OCI-LY7 (cell line): Measurements from ENCODE around the gene SFI1. TPM values are rescaled to one million over a fixed set of nuclear protein-coding genes. Genes with fewer than 3 reads are reported as not detected.
"Not testable (repeated sequence)": the region's sequence is repeated elsewhere in the genome, so short reads cannot be mapped to it uniquely, and the experiment has no call there.

Experiments used
- BruUV-seq: library from RNA; stranded (reverse); fragments of 400-500 nt; replicated peaks from 2 replicates; lab custom pipeline; 2021; lab: Mats Ljungman, UMichigan
- CTCF ChIA-PET: fragments of 300-600 bp; sonication (Branson Sonifier 250); formaldehyde crosslinking; loops from one replicate; lab custom pipeline; 2022; ENCODE audit warnings: antibody characterized with exemption; ENCODE audit not compliant: unreplicated experiment; lab: Charles Lee
- POLR2A ChIA-PET: fragments of 300-600 bp; sonication (Branson Sonifier 250); formaldehyde crosslinking; loops from one replicate; lab custom pipeline; 2022; ENCODE audit warnings: antibody characterized with exemption; lab: Charles Lee
- DNase-seq: peaks from one replicate; pipeline ENCODE4 v3.0.0-alpha.2; 2015; ENCODE audit warnings: low spot score
- H2AFZ ChIP-seq: fragments of 200-600 bp; sonication (generic), shearing (Covaris generic); 2 replicates; pipeline ENCODE4 v1.6.1; 2014; ENCODE audit warnings: mild to moderate bottlenecking, antibody characterized with exemption, low read length, moderate library complexity
- H3K27ac ChIP-seq: fragments of 200-600 bp; sonication (generic); 2 replicates; pipeline ENCODE4 v1.5.1; 2014; ENCODE audit warnings: mixed run types, low read depth, mild to moderate bottlenecking, moderate library complexity, low read length, inconsistent platforms; ENCODE audit not compliant: poor library complexity, severe bottlenecking
- H3K36me3 ChIP-seq: fragments of 200-600 bp; sonication (generic); 2 replicates; pipeline ENCODE4 v1.6.1; 2014; ENCODE audit warnings: mild to moderate bottlenecking, antibody characterized with exemption, low read length, moderate library complexity, mixed read lengths; ENCODE audit not compliant: insufficient read depth
- H3K4me1 ChIP-seq: fragments of 200-600 bp; sonication (generic); 2 replicates; pipeline ENCODE4 v1.5.1; 2014; ENCODE audit warnings: mild to moderate bottlenecking, low read length; ENCODE audit not compliant: insufficient read depth, poor library complexity, severe bottlenecking
- H3K4me2 ChIP-seq: fragments of 200-600 bp; sonication (generic); 2 replicates; pipeline ENCODE4 v1.6.1; 2014; ENCODE audit warnings: mild to moderate bottlenecking, low read length
- H3K4me3 ChIP-seq: fragments of 200-600 bp; sonication (generic); 2 replicates; pipeline ENCODE4 v1.5.1; 2014; ENCODE audit warnings: mild to moderate bottlenecking, low read depth, low read length; ENCODE audit not compliant: poor library complexity, severe bottlenecking
- H3K79me2 ChIP-seq: fragments of 200-600 bp; sonication (generic); 2 replicates; pipeline ENCODE4 v1.6.1; 2016; ENCODE audit warnings: low read depth, mild to moderate bottlenecking, low read length, moderate library complexity, mixed read lengths; ENCODE audit not compliant: insufficient read depth
- H3K9me2 ChIP-seq: fragments of 200-600 bp; sonication (generic); 2 replicates; pipeline ENCODE4 v1.6.1; 2016; ENCODE audit warnings: mild to moderate bottlenecking, low read length, mixed read lengths; ENCODE audit not compliant: insufficient read depth
- H3K9me3 ChIP-seq: fragments of 200-600 bp; sonication (generic); 2 replicates; pipeline ENCODE4 v1.6.1; 2014; ENCODE audit warnings: mild to moderate bottlenecking, mixed run types, low read length, mixed read lengths
- H4K20me1 ChIP-seq: fragments of 200-600 bp; sonication (generic); 2 replicates; pipeline ENCODE4 v1.6.1; 2014; ENCODE audit warnings: mild to moderate bottlenecking, antibody characterized with exemption, low read length, moderate library complexity, mixed read lengths; ENCODE audit not compliant: insufficient read depth
- EZH2phosphoT487 ChIP-seq: fragments of 200-600 bp; sonication (generic); IDR thresholded peaks from 2 replicates; pipeline ENCODE4 v1.6.1; 2018; ENCODE audit warnings: low read depth, borderline replicate concordance, mild to moderate bottlenecking, mixed run types, antibody characterized with exemption, low read length, moderate library complexity, mixed read lengths
- intact Hi-C: fragments of 100-400 bp; cut with micrococcal nuclease; formaldehyde crosslinking; loops from one replicate; pipeline ENCODE4 v1.10.0; 2022; ENCODE audit not compliant: unreplicated experiment
- total RNA-seq, 2 experiments: library from RNA; depleted of rRNA in 1 of 2; stranded (reverse); fragments of >200 nt in 1 of 2; shearing (Covaris generic) in 1 of 2; gene quantifications; 2 replicates each; pipeline ENCODE4 v1.2.3, GENCODE V29; 2014 to 2022
- TF ChIP-seq, protein P1 (sequence below): fragments of 200-600 bp; sonication (generic); conservative IDR thresholded peaks from 2 replicates; pipeline ENCODE4 v1.5.1; 2014; ENCODE audit warnings: mild to moderate bottlenecking, antibody characterized with exemption, low read length, moderate library complexity, mixed read lengths

Gene SFI1
- total RNA-seq, 2 experiments from 2014 or later = 72.6 to 132 TPM

GRCh38 chr22:31654408-31654807, 158.1 kb downstream of the SFI1 start:
- no peak overlapping the region for H3K4me3 ChIP-seq
- intact Hi-C loops = no loop called here
- H3K27ac ChIP-seq = no peak overlapping the region
- POLR2A ChIA-PET = interaction anchor here (0.8 to 1.4 kb wide), 3 partner anchors 8 to 96 kb away, joined by 3 to 5 read pairs (median 3); partner anchors contain the start of genes PISD and PRR14L
- peaks cover 15% of the 10 kb centered on the region for H3K36me3 ChIP-seq
- H3K79me2 ChIP-seq = peaks cover 59% of the 10 kb centered on the region
- H2AFZ ChIP-seq = no peak overlapping the region
- peak overlapping the region; percentile 31 for H3K4me2 ChIP-seq
- BruUV-seq = no TSS peak
- CTCF ChIA-PET = no interaction called here
- peaks cover 38% of the 10 kb centered on the region for H3K4me1 ChIP-seq
- no peaks in the 10 kb centered on the region for H3K9me2 ChIP-seq
- no peaks in the 10 kb centered on the region for H3K9me3 ChIP-seq
- TF ChIP-seq, protein P1, sequence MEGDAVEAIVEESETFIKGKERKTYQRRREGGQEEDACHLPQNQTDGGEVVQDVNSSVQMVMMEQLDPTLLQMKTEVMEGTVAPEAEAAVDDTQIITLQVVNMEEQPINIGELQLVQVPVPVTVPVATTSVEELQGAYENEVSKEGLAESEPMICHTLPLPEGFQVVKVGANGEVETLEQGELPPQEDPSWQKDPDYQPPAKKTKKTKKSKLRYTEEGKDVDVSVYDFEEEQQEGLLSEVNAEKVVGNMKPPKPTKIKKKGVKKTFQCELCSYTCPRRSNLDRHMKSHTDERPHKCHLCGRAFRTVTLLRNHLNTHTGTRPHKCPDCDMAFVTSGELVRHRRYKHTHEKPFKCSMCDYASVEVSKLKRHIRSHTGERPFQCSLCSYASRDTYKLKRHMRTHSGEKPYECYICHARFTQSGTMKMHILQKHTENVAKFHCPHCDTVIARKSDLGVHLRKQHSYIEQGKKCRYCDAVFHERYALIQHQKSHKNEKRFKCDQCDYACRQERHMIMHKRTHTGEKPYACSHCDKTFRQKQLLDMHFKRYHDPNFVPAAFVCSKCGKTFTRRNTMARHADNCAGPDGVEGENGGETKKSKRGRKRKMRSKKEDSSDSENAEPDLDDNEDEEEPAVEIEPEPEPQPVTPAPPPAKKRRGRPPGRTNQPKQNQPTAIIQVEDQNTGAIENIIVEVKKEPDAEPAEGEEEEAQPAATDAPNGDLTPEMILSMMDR = no peak
- no peak for TF ChIP-seq EZH2phosphoT487
- no peak for DNase-seq
- H4K20me1 ChIP-seq = peaks cover 6% of the 10 kb centered on the region; the same call in 1 of the 2 replicates

GRCh38 chr22:31659246-31659645, 162.9 kb downstream of the SFI1 start:
- no peak for TF ChIP-seq EZH2phosphoT487
- TF ChIP-seq, protein P1 = no peak
- peaks cover 23% of the 10 kb centered on the region for H3K4me1 ChIP-seq
- DNase-seq = no peak
- H3K4me3 ChIP-seq = no peak overlapping the region
- H3K27ac ChIP-seq = no peak overlapping the region
- peaks cover 1% of the 10 kb centered on the region; the same call in 1 of the 2 replicates for H4K20me1 ChIP-seq
- no peaks in the 10 kb centered on the region for H3K9me2 ChIP-seq
- no peaks in the 10 kb centered on the region; the same call in 1 of the 2 replicates for H3K36me3 ChIP-seq
- intact Hi-C loops = no loop called here
- no peak overlapping the region for H3K4me2 ChIP-seq
- POLR2A ChIA-PET = no interaction called here
- H2AFZ ChIP-seq = no peak overlapping the region
- CTCF ChIA-PET = no interaction called here
- no peaks in the 10 kb centered on the region for H3K9me3 ChIP-seq
- BruUV-seq = no TSS peak
- H3K79me2 ChIP-seq = peaks cover 51% of the 10 kb centered on the region

DNA sequence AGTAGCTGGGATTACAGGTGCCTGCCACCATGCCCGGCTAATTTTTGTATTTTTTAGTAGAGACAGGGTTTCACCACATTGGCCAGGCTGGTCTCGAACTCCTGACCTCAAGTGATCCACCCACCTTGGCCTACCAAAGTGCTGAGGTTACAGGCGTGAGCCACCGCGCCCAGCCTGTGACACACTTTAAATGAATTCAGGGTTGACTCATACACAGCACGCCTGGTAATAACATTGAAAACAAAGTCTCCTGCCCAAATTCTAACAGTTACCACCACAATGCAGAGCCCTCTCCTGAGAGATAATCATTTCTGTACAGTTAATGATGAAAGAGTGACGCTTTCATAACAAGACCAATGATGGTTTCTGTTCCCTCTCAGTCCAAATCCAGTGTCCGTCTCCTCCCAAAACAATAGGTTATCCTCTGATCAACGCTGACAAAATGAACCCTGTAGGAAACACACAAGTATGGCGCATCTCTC, 164.6 kb downstream of the SFI1 start:
- not testable (repeated sequence) for H3K27ac ChIP-seq, H3K36me3 ChIP-seq, H2AFZ ChIP-seq, H4K20me1 ChIP-seq, H3K9me2 ChIP-seq, BruUV-seq, DNase-seq, H3K9me3 ChIP-seq
- Histone ChIP-seq H3K4me2 (peak overlapping the region; percentile 97), H3K4me1 (peaks cover 18% of the 10 kb centered on the region), H3K79me2 (peaks cover 45% of the 10 kb centered on the region), H3K4me3 (peak overlapping the region; percentile 95)
- ChIA-PET CTCF (interaction anchor here (0.6 to 1.6 kb wide), 3 partner anchors 16 to 27 kb away, joined by 3 to 4 read pairs (median 3); no protein-coding TSS in a partner anchor), POLR2A (interaction anchor here (0.6 kb wide), 1 partner anchor 315 kb away, joined by 3 read pairs; the partner anchor contains the start of gene PATZ1)
- intact Hi-C loops = loop anchor here (10.0 kb wide), 1 partner anchor 184 kb away; no protein-coding TSS in a partner anchor
